B cell (primary cell): ENCODE measurements around the gene RRM2. TPM values are rescaled to one million over a fixed set of nuclear protein-coding genes. Genes with fewer than 3 reads are reported as not detected.

Experiments
- ATAC-seq: fragments of 200-7000 bp; cut with Tn5 transposase; one replicate; pipeline ENCODE4 v1.10.0; 2021; ENCODE audit warnings: low read depth, mild to moderate bottlenecking, moderate number of reproducible peaks, moderate library complexity
- CTCF ChIA-PET: fragments of 350-600 bp; sonication (Branson Sonifier 250); formaldehyde crosslinking; loops from one replicate; lab custom pipeline; 2021; ENCODE audit warnings: antibody characterized with exemption, inconsistent platforms; lab: Charles Lee
- POLR2A ChIA-PET: fragments of 350-600 bp; sonication (Branson Sonifier 250); formaldehyde crosslinking; loops from one replicate; lab custom pipeline; 2021; ENCODE audit warnings: antibody characterized with exemption; lab: Charles Lee
- DNase-seq: peaks from one replicate; pipeline ENCODE4 v3.0.0; 2013
- H2AFZ ChIP-seq: 2 replicates; pipeline ENCODE4 v1.6.1; 2012; ENCODE audit warnings: mild to moderate bottlenecking, low read depth, low read length; ENCODE audit not compliant: insufficient read depth, poor library complexity, severe bottlenecking
- H3K27ac ChIP-seq, 2 donors: 1 replicate in 1 of 2; 2 replicates in 1 of 2; pipeline ENCODE4 v1.5.1; 2012 to 2013; ENCODE audit warnings: low read length in 2 of 2, mild to moderate bottlenecking in 2 of 2, moderate library complexity in 1 of 2
- H3K27me3 ChIP-seq, 4 experiments: fragments of 200-600 bp in 1 of 4; sonication (generic) in 1 of 4; replicated peaks in 1 of 4; 1 replicate in 2 of 4; 2 replicates in 2 of 4; pipeline versions ENCODE4 v1.6.1 to v1.7.0; 2013 to 2016; ENCODE audit warnings: low read length in 3 of 4, mild to moderate bottlenecking in 2 of 4, mixed read lengths in 1 of 4, moderate library complexity in 1 of 4; ENCODE audit not compliant: insufficient read depth in 4 of 4, control insufficient read depth in 3 of 4; ENCODE audit errors: control extremely low read depth in 1 of 4
- H3K36me3 ChIP-seq, 2 experiments: replicated peaks in 1 of 2; 1 replicate in 1 of 2; 2 replicates in 1 of 2; pipeline versions ENCODE4 v1.6.1 to v1.7.1; 2013; ENCODE audit warnings: low read length in 1 of 2; ENCODE audit not compliant: insufficient read depth in 2 of 2, control insufficient read depth in 1 of 2; ENCODE audit errors: control extremely low read depth in 1 of 2, extremely low read depth in 1 of 2
- H3K4me1 ChIP-seq, 2 donors: fragments of 200-600 bp in 1 of 2; sonication (generic) in 1 of 2; 1 replicate in 1 of 2; 2 replicates in 1 of 2; pipeline versions ENCODE4 v1.5.1 to v1.6.1; 2013 to 2017; ENCODE audit warnings: low read length in 2 of 2; ENCODE audit not compliant: control insufficient read depth in 2 of 2, insufficient read depth in 2 of 2
- H3K4me2 ChIP-seq: replicated peaks from 2 replicates; pipeline ENCODE3; 2012; ENCODE audit warnings: mild to moderate bottlenecking, low read depth, low read length; ENCODE audit not compliant: poor library complexity, severe bottlenecking
- H3K4me3 ChIP-seq, 5 experiments: fragments of 200-600 bp in 1 of 5; sonication (generic) in 1 of 5; 1 replicate in 3 of 5; 2 replicates in 2 of 5; pipeline versions ENCODE4 v1.5.1 to v1.7.0; 2011 to 2016; ENCODE audit warnings: low read length in 4 of 5, mild to moderate bottlenecking in 4 of 5, low read depth in 2 of 5, control low read depth in 1 of 5, moderate library complexity in 1 of 5; ENCODE audit not compliant: insufficient read depth in 1 of 5; ENCODE audit errors: control extremely low read depth in 1 of 5, extremely low read depth in 1 of 5
- H3K79me2 ChIP-seq: fragments of 200-600 bp; sonication (generic); one replicate; pipeline ENCODE4 v1.6.0; 2016; ENCODE audit warnings: low read length; ENCODE audit not compliant: control insufficient read depth, insufficient read depth
- H3K9ac ChIP-seq: fragments of 200-600 bp; sonication (generic); 2 replicates; pipeline ENCODE4 v1.6.1; 2017; ENCODE audit warnings: mild to moderate bottlenecking, low read length, moderate library complexity
- H3K9me3 ChIP-seq, 3 donors: one replicate each; pipeline versions ENCODE4 v1.6.1 to v1.7.1; 2013; ENCODE audit warnings: low read length in 2 of 3; ENCODE audit not compliant: control insufficient read depth in 2 of 3, insufficient read depth in 1 of 3; ENCODE audit errors: control extremely low read depth in 1 of 3
- H4K20me1 ChIP-seq: 2 replicates; pipeline ENCODE4 v1.6.0; 2012; ENCODE audit warnings: mild to moderate bottlenecking, low read length; ENCODE audit not compliant: insufficient read depth, control insufficient read depth, poor library complexity, severe bottlenecking
- H3K27ac Mint-ChIP-seq: one replicate; pipeline ENCODE4 v1.8.0; 2021; ENCODE audit warnings: mixed read lengths
- H3K27me3 Mint-ChIP-seq: one replicate; pipeline ENCODE4 v1.8.0; 2021; ENCODE audit warnings: mixed read lengths
- H3K4me1 Mint-ChIP-seq: one replicate; pipeline ENCODE4 v1.8.0; 2021; ENCODE audit warnings: mixed read lengths
- H3K4me3 Mint-ChIP-seq: one replicate; pipeline ENCODE4 v1.8.0; 2021; ENCODE audit warnings: mixed read lengths
- H3K9me3 Mint-ChIP-seq: one replicate; pipeline ENCODE4 v1.8.0; 2022; ENCODE audit warnings: mixed read lengths; ENCODE audit not compliant: insufficient read depth
- CTCF ChIP-seq: fragments of 200-600 bp; IDR thresholded peaks from one replicate; pipeline ENCODE4 v1.8.0; 2022; ENCODE audit warnings: antibody characterized with exemption, mild to moderate bottlenecking
- EZH2 ChIP-seq: IDR thresholded peaks from 2 replicates; pipeline ENCODE4 v1.6.1; 2012; ENCODE audit warnings: borderline replicate concordance, low read depth, mild to moderate bottlenecking, moderate library complexity, low read length; ENCODE audit not compliant: insufficient read depth, poor library complexity, severe bottlenecking
- WGBS: methylation state at CpG from one replicate; pipeline ENCODE4 v1.1.5; 2013; ENCODE audit warnings: missing lambda C conversion rate; ENCODE audit not compliant: insufficient coverage; 5-methylcytosine and 5-hydroxymethylcytosine counted together
- intact Hi-C: fragments of 100-400 bp; cut with micrococcal nuclease; formaldehyde crosslinking; loops from one replicate; pipeline ENCODE4 v1.10.0; 2022
- polyA plus RNA-seq: library from polyadenylated mRNA; depleted of rRNA; stranded (reverse); fragments of >200 nt; gene quantifications from 2 replicates; pipeline ENCODE4 v1.2.3, GENCODE V29; 2012
- total RNA-seq, 2 donors: library from RNA; stranded (reverse); fragments of 120-200 nt in 1 of 2; gene quantifications; 1 replicate in 1 of 2; 2 replicates in 1 of 2; pipeline versions ENCODE4 v1.2.3 to v1.2.4, GENCODE V29; 2013 to 2022

Gene RRM2
- total and polyA plus RNA-seq, 2 donors (not counting 1 experiment from before 2014, with no cell fraction given) = 1.2 to 3.3 TPM

- TF ChIP-seq EZH2 (no peak), CTCF (no peak)
- H3K36me3 ChIP-seq = no peaks in the 10 kb centered on the region
- H2AFZ ChIP-seq = no peak overlapping the region
- H3K4me1 ChIP-seq = peaks cover 9 to 15% of the 10 kb centered on the region in 2 donors
- H3K27me3 ChIP-seq = no peaks in the 10 kb centered on the region
- peaks cover 16% of the 10 kb centered on the region for H3K4me1 Mint-ChIP-seq
- DNase-seq (no peak), ATAC-seq (no peak)
- H3K9me3 Mint-ChIP-seq = no peaks in the 10 kb centered on the region
- no peaks in the 10 kb centered on the region for H3K9me3 ChIP-seq
- no peak overlapping the region for H3K9ac ChIP-seq
- H3K4me3 Mint-ChIP-seq = no peak overlapping the region
- ChIA-PET CTCF (interaction anchor here (1.2 kb wide), 1 partner anchor 274 kb away, joined by 3 read pairs; no protein-coding TSS in a partner anchor), POLR2A (no interaction called here)
- H3K4me2 ChIP-seq = no peak overlapping the region
- no peak overlapping the region for H3K4me3 ChIP-seq
- H3K79me2 ChIP-seq = no peaks in the 10 kb centered on the region
- intact Hi-C loops = no loop called here
- H3K27ac Mint-ChIP-seq = no peak overlapping the region
- H3K27me3 Mint-ChIP-seq = no peaks in the 10 kb centered on the region
- H4K20me1 ChIP-seq = no peaks in the 10 kb centered on the region
- 95% methylated on average over 13 of the region's 13 CpGs for WGBS
- H3K27ac ChIP-seq = no peak overlapping the region
Measured at GRCh38 chr2:10160203-10160955, 37.8 kb downstream of the RRM2 start.

GRCh38 chr2:10161206-10161931 lies 38.8 kb downstream of the RRM2 start:
- Histone ChIP-seq H2AFZ (no peak overlapping the region), H3K9ac (no peak overlapping the region), H3K27me3 (no peaks in the 10 kb centered on the region), H4K20me1 (no peaks in the 10 kb centered on the region), H3K9me3 (no peaks in the 10 kb centered on the region), H3K79me2 (no peaks in the 10 kb centered on the region), H3K4me2 (no peak overlapping the region), H3K27ac (no peak overlapping the region), H3K4me3 (no peak overlapping the region), H3K36me3 (no peaks in the 10 kb centered on the region), H3K4me1 (peaks cover 9 to 15% of the 10 kb centered on the region in 2 donors)
- Mint-ChIP-seq H3K9me3 (no peaks in the 10 kb centered on the region), H3K4me1 (peaks cover 16% of the 10 kb centered on the region), H3K27ac (no peak overlapping the region), H3K4me3 (no peak overlapping the region), H3K27me3 (no peaks in the 10 kb centered on the region)
- ATAC-seq (no peak), DNase-seq (no peak)
- POLR2A ChIA-PET = no interaction called here
- intact Hi-C loops = no loop called here
- WGBS = 94% methylated on average over 10 of the region's 12 CpGs
- CTCF ChIA-PET = no interaction called here
- TF ChIP-seq CTCF (no peak), EZH2 (no peak)
